ENCODE results near the gene GLIS2.
A peak's percentile ranks its signal among the peaks of the same experiment; 100 is the strongest.

Gene GLIS2

GRCh38 chr16:4334724-4335495, 19.0 kb downstream of the GLIS2 start:
- TF ChIP-seq CTCF (IDR thresholded peaks at IDR 0.05; ENCODE audit: low read depth, low read length, missing control alignments): no peak
- no peak overlapping the region for H3K4me3 ChIP-seq (replicated peaks; ENCODE audit: low read depth, low read length)
- DNase-seq (ENCODE audit: extremely low read depth, low read depth): no peak

- no peak overlapping the region for H3K4me3 ChIP-seq (replicated peaks; ENCODE audit: low read depth, low read length)
- TF ChIP-seq CTCF (IDR thresholded peaks at IDR 0.05; ENCODE audit: low read depth, low read length, missing control alignments): no peak
- no peak for DNase-seq (ENCODE audit: extremely low read depth, low read depth)
Measured at GRCh38 chr16:4336701-4337539, 21.1 kb downstream of the GLIS2 start.

- DNase-seq (ENCODE audit: extremely low read depth, low read depth): no peak
- no peak overlapping the region for H3K4me3 ChIP-seq (replicated peaks; ENCODE audit: low read depth, low read length)
- TF ChIP-seq CTCF (IDR thresholded peaks at IDR 0.05; ENCODE audit: low read depth, low read length, missing control alignments): no peak
Measured at GRCh38 chr16:4337540-4338088, 21.7 kb downstream of the GLIS2 start.

- no peak overlapping the region for H3K4me3 ChIP-seq (replicated peaks; ENCODE audit: low read depth, low read length)
- TF ChIP-seq CTCF (IDR thresholded peaks at IDR 0.05; ENCODE audit: low read depth, low read length, missing control alignments): peak; percentile 16
- DNase-seq (ENCODE audit: extremely low read depth, low read depth): no peak
Measured at GRCh38 chr16:4338125-4338582, 22.3 kb downstream of the GLIS2 start.

- TF ChIP-seq CTCF (IDR thresholded peaks at IDR 0.05; ENCODE audit: low read depth, low read length, missing control alignments): no peak
- DNase-seq (ENCODE audit: extremely low read depth, low read depth): no peak
- no peak overlapping the region for H3K4me3 ChIP-seq (replicated peaks; ENCODE audit: low read depth, low read length)
Measured at GRCh38 chr16:4338712-4339299, 22.9 kb downstream of the GLIS2 start.

- no peak for DNase-seq (ENCODE audit: extremely low read depth, low read depth)
- no peak for TF ChIP-seq CTCF (IDR thresholded peaks at IDR 0.05; ENCODE audit: low read depth, low read length, missing control alignments)
- no peak overlapping the region for H3K4me3 ChIP-seq (replicated peaks; ENCODE audit: low read depth, low read length)
Measured at GRCh38 chr16:4339455-4339854, 23.6 kb downstream of the GLIS2 start.
